ENCODE results near the gene ABHD16A. TPM values are rescaled to one million over a fixed set of nuclear protein-coding genes. Genes with fewer than 3 reads are reported as not detected.

ABHD16A gene
- total and polyA plus RNA-seq, 8 donors = 15.1 to 122 (median 46.8) TPM

DNA sequence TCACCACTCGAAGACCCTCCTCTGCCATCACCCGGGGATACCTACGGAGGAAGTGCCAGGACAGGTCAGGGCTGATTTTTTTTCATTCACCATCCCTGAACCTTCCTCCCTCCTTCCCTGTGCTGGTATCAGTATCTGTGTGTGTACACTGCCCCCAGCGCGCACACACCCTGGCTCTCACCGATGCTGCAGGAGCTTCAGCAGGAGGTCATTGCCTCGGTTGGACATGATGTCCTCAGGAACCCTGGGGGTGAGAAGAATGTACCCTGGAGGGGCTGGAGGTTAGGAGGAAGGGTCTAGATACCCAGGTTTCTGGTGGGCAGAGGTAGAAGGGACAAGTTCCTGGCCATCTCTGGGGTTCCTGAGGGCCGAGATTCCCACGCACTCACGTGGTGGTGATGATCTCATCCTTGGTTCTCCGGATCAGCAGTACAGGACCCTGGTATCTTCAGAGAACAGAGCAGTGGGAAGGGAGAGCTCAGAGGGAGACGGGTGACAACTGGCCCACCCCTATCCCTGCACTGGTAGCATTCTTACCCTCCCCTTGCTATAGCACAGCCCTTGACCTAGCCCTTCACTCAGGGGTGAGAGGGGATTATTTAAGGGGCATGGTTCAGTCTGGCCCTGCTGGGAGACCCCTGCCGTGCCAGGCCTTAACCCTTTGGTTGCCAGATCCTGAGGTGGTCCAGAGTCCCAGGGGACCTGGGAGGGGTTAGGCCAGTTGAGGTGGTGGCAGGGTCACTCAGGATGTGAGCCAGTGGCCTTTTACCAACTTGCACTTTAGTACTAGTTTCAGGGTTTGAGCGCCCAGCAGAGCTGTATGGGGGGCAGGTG, 15.0 kb downstream of the ABHD16A start:
- no peak for DNase-seq
- intact Hi-C loops (cut with DNase I; ENCODE audit: low total_unique reads) = loop anchor here (10.0 kb wide), 1 partner anchor 77 kb away; the partner anchor contains the start of gene SAPCD1
- H3K4me3 ChIP-seq = no peak overlapping the region
- peaks cover 4 to 29% (median 17%) of the 10 kb centered on the region in 4 donors for H3K4me1 ChIP-seq
- no peaks in the 10 kb centered on the region for H3K9me3 ChIP-seq
- TF ChIP-seq POLR2AphosphoS5 (IDR thresholded peaks at IDR 0.05) = no peak
- TF ChIP-seq, protein P1, sequence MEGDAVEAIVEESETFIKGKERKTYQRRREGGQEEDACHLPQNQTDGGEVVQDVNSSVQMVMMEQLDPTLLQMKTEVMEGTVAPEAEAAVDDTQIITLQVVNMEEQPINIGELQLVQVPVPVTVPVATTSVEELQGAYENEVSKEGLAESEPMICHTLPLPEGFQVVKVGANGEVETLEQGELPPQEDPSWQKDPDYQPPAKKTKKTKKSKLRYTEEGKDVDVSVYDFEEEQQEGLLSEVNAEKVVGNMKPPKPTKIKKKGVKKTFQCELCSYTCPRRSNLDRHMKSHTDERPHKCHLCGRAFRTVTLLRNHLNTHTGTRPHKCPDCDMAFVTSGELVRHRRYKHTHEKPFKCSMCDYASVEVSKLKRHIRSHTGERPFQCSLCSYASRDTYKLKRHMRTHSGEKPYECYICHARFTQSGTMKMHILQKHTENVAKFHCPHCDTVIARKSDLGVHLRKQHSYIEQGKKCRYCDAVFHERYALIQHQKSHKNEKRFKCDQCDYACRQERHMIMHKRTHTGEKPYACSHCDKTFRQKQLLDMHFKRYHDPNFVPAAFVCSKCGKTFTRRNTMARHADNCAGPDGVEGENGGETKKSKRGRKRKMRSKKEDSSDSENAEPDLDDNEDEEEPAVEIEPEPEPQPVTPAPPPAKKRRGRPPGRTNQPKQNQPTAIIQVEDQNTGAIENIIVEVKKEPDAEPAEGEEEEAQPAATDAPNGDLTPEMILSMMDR (IDR thresholded peaks at IDR 0.05) = no peak
- no peak for TF ChIP-seq POLR2A (IDR thresholded peaks at IDR 0.05)
- no peak for TF ChIP-seq EP300 (IDR thresholded peaks at IDR 0.05)
- H3K27ac ChIP-seq = peak overlapping the region in 1 of 5 donors; percentile 43
- no peaks in the 10 kb centered on the region for H3K27me3 ChIP-seq
- WGBS, 5 donors = 80 to 87% (median 82%) methylated on average over 13 to 14 of the region's 14 CpGs
- peaks cover 63 to 89% (median 85%) of the 10 kb centered on the region in 4 donors for H3K36me3 ChIP-seq

GRCh38 chr6:31687321-31687720, 15.8 kb downstream of the ABHD16A start:
- Histone ChIP-seq H3K4me1 (peaks cover 4 to 36% (median 21%) of the 10 kb centered on the region in 4 donors), H3K4me3 (no peak overlapping the region), H3K36me3 (peaks cover 56 to 81% (median 77%) of the 10 kb centered on the region in 4 donors), H3K27ac (no peak overlapping the region), H3K27me3 (no peaks in the 10 kb centered on the region), H3K9me3 (no peaks in the 10 kb centered on the region)
- intact Hi-C loops (cut with DNase I; ENCODE audit: low total_unique reads) = loop anchor here (10.0 kb wide), 1 partner anchor 77 kb away; the partner anchor contains the start of gene SAPCD1
- no peak for TF ChIP-seq POLR2A (IDR thresholded peaks at IDR 0.05)
- TF ChIP-seq EP300 (IDR thresholded peaks at IDR 0.05) = no peak
- TF ChIP-seq, protein P1 (IDR thresholded peaks at IDR 0.05) = no peak
- no peak for TF ChIP-seq POLR2AphosphoS5 (IDR thresholded peaks at IDR 0.05)
- no peak for DNase-seq
- WGBS, 5 donors = 83 to 94% (median 84%) methylated on average over 8 of the region's 8 CpGs

- no peak overlapping the region for H3K4me3 ChIP-seq
- no peak overlapping the region for H3K27ac ChIP-seq
- peaks cover 49 to 73% (median 69%) of the 10 kb centered on the region in 4 donors for H3K36me3 ChIP-seq
- intact Hi-C loops (cut with DNase I; ENCODE audit: low total_unique reads) = loop anchor here (10.0 kb wide), 1 partner anchor 78 kb away; the partner anchor contains the start of gene SAPCD1
- peaks cover 9 to 44% (median 26%) of the 10 kb centered on the region in 4 donors for H3K4me1 ChIP-seq
- WGBS, 5 donors = 76 to 88% (median 81%) methylated on average over 5 of the region's 5 CpGs
- no peak for DNase-seq
- H3K27me3 ChIP-seq = no peaks in the 10 kb centered on the region
- TF ChIP-seq POLR2AphosphoS5 (IDR thresholded peaks at IDR 0.05) (no peak), POLR2A (IDR thresholded peaks at IDR 0.05) (no peak), EP300 (IDR thresholded peaks at IDR 0.05) (no peak)
- TF ChIP-seq, protein P1 (IDR thresholded peaks at IDR 0.05) = no peak
- no peaks in the 10 kb centered on the region for H3K9me3 ChIP-seq
These were observed 16.6 kb downstream of the ABHD16A start for GRCh38 chr6:31686483-31686882.

DNA sequence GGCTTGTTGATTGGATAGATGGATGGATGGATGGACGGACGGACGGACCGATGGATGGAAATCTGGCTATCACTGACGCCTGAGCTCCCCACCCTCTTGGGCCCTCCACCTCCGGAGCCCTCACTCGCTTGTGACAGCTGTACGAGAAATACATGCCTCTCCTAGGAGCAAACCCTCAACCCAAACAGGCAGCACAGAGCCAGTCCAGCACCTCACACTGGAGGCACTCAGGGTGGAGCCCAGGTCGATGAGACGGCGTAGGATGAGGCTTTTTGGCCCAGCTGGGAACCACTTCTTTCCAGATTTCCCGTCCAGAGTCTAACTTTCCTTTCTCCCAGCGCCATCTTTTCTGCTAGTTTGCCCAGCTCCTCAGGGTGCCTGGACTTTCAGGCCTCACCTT, 19.5 kb downstream of the ABHD16A start:
- peak overlapping the region in 3 of 4 donors; percentile 30 to 38 (median 38) for H3K4me3 ChIP-seq
- intact Hi-C loops (cut with DNase I; ENCODE audit: low total_unique reads) = loop anchor here (10.0 kb wide), 1 partner anchor 81 kb away; the partner anchor contains the start of gene SAPCD1

More for the DNA sequence above, 19.5 kb downstream of the ABHD16A start:
- Histone ChIP-seq H3K27me3 (no peaks in the 10 kb centered on the region), H3K36me3 (peaks cover 22 to 44% (median 40%) of the 10 kb centered on the region in 4 donors), H3K27ac (peak overlapping the region in 4 of 5 donors; percentile 24 to 66 (median 53)), H3K4me1 (peaks cover 11 to 39% (median 28%) of the 10 kb centered on the region in 4 donors), H3K9me3 (no peaks in the 10 kb centered on the region)
- peak in 1 of 2 donors; percentile 46 for DNase-seq
- no peak for TF ChIP-seq POLR2A (IDR thresholded peaks at IDR 0.05)
- no peak for TF ChIP-seq EP300 (IDR thresholded peaks at IDR 0.05)
- TF ChIP-seq, protein P1 (IDR thresholded peaks at IDR 0.05) = no peak
- TF ChIP-seq POLR2AphosphoS5 (IDR thresholded peaks at IDR 0.05) = no peak
- WGBS, 5 donors = 53 to 73% (median 54%) methylated on average over 13 of the region's 13 CpGs
